D721Med (cell line): ENCODE measurements around the gene GABRA4.

Experiments
- DNase-seq: peaks from one replicate; pipeline ENCODE4 v3.0.0; 2011; ENCODE audit warnings: low spot score; ENCODE audit not compliant: insufficient read length
- FAIRE-seq: peaks from 2 replicates; lab custom pipeline; 2011; peaks lifted over from hg19 to GRCh38; lab: Jason Lieb, UNC
- TF ChIP-seq, protein P1 (sequence below): IDR thresholded peaks from 2 replicates; pipeline ENCODE4 v1.5.1; 2012; ENCODE audit warnings: mild to moderate bottlenecking, control low read depth; ENCODE audit not compliant: insufficient read depth; ENCODE audit errors: missing control alignments

GABRA4 gene

DNA sequence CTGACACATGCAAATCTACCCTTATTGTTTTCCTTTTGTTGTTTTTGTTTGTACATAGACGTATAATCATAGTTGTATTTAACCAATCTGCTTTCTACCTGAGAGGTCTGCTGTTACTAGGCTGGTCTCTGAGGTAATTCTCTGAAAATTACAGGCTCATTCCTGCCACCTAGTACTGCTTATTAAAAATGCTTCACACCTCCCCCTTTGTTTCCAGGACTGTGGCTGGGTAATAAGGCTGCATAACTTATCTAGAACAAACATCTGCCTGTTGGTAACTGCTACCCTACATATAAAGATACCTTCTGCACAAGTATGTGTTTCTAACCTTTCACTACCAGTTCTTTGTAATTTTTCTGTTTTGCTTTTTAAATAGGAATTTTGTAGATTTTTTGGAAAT is 118.6 kb downstream of the GABRA4 start:
- no peak for DNase-seq
- TF ChIP-seq, protein P1, sequence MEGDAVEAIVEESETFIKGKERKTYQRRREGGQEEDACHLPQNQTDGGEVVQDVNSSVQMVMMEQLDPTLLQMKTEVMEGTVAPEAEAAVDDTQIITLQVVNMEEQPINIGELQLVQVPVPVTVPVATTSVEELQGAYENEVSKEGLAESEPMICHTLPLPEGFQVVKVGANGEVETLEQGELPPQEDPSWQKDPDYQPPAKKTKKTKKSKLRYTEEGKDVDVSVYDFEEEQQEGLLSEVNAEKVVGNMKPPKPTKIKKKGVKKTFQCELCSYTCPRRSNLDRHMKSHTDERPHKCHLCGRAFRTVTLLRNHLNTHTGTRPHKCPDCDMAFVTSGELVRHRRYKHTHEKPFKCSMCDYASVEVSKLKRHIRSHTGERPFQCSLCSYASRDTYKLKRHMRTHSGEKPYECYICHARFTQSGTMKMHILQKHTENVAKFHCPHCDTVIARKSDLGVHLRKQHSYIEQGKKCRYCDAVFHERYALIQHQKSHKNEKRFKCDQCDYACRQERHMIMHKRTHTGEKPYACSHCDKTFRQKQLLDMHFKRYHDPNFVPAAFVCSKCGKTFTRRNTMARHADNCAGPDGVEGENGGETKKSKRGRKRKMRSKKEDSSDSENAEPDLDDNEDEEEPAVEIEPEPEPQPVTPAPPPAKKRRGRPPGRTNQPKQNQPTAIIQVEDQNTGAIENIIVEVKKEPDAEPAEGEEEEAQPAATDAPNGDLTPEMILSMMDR: no peak
- no peak for FAIRE-seq

DNA sequence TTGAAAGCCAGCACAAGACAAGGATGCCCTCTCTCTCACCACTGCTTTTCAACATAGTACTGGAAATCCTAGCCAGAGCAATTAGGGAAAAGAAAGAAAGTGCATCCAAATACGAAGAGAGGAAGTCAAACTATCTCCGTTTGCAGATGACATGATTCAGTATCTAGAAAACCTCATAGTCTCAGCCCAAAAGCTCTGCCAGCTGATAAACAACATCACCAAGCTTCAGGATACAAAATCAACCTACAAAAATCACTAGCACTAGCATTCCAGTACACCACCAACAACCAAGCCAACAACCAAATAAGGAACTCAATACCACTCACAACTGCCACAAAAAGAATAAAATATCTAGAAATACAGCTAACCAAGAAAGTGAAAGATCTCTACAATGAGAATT is 123.0 kb downstream of the GABRA4 start:
- TF ChIP-seq, protein P1: no peak
- FAIRE-seq (no peak), DNase-seq (no peak)
